GM12891 (cell line): Measurements from ENCODE around the gene R3HDM2.

Experiments
- POLR2AphosphoS5 ChIP-seq: IDR thresholded peaks from 2 replicates; pipeline ENCODE4 v1.6.1; 2011; ENCODE audit warnings: low read depth, low read length, control low read depth
- POU2F2 ChIP-seq: IDR thresholded peaks from 2 replicates; pipeline ENCODE4 v1.6.1; 2011; ENCODE audit warnings: low read depth, mild to moderate bottlenecking, control low read depth, low read length, moderate library complexity

GRCh38 chr12:57266681-57267080, 164.2 kb downstream of the R3HDM2 start:
- TF ChIP-seq POLR2AphosphoS5 (no peak), POU2F2 (no peak)
